IMR-90 (cell line): Measurements from ENCODE around the gene ATG2A. TPM values are rescaled to one million over a fixed set of nuclear protein-coding genes. Genes with fewer than 3 reads are reported as not detected.

ENCODE experiments used
- ATAC-seq: fragments of 200-7000 bp; cut with Tn5 transposase; 2 replicates; pipeline ENCODE4 v1.9.1; 2020; ENCODE audit warnings: low read depth, mild to moderate bottlenecking, moderate library complexity
- BruUV-seq: library from RNA; stranded (reverse); fragments of 400-500 nt; replicated peaks from 2 replicates; lab custom pipeline; 2021; lab: Mats Ljungman, UMichigan
- CTCF ChIA-PET: fragments of 300-600 bp; formaldehyde crosslinking; extraction: SDS; loops from one replicate; lab custom pipeline; 2021; ENCODE audit warnings: antibody characterized with exemption; lab: Yijun Ruan, JAX
- POLR2A ChIA-PET: fragments of 300-600 bp; sonication (Branson Sonifier 250); formaldehyde crosslinking; loops from one replicate; lab custom pipeline; 2022; ENCODE audit warnings: antibody characterized with exemption; ENCODE audit not compliant: unreplicated experiment; lab: Charles Lee
- DNase-seq: peaks from one replicate; pipeline ENCODE4 v3.0.0; 2013
- H2AFZ ChIP-seq: replicated peaks from 2 replicates; pipeline ENCODE3; 2013; ENCODE audit warnings: low read length, mild to moderate bottlenecking; ENCODE audit not compliant: poor library complexity
- H2AK5ac ChIP-seq: 2 replicates; pipeline ENCODE4 v1.6.1; 2013; ENCODE audit warnings: low read depth, low read length, inconsistent platforms
- H2AK9ac ChIP-seq: replicated peaks from 2 replicates; pipeline ENCODE3; 2013; ENCODE audit warnings: mild to moderate bottlenecking, low read depth, low read length, moderate library complexity; ENCODE audit not compliant: poor library complexity
- H2BK120ac ChIP-seq: 2 replicates; pipeline ENCODE4 v1.6.1; 2013; ENCODE audit warnings: low read depth, low read length, inconsistent platforms
- H2BK15ac ChIP-seq: 3 replicates; pipeline ENCODE4 v1.6.1; 2013; ENCODE audit warnings: low read depth, low read length, inconsistent platforms
- H2BK20ac ChIP-seq: 2 replicates; pipeline ENCODE4 v1.6.1; 2013; ENCODE audit warnings: low read depth, mild to moderate bottlenecking, inconsistent platforms, low read length, moderate library complexity
- H2BK5ac ChIP-seq: 2 replicates; pipeline ENCODE4 v1.6.1; 2013; ENCODE audit warnings: mild to moderate bottlenecking, low read depth, low read length, inconsistent platforms; ENCODE audit not compliant: poor library complexity, severe bottlenecking
- H3K14ac ChIP-seq: replicated peaks from 2 replicates; pipeline ENCODE4 v1.6.1; 2013; ENCODE audit warnings: low read depth, low read length, inconsistent platforms
- H3K18ac ChIP-seq: 2 replicates; pipeline ENCODE4 v1.6.1; 2013; ENCODE audit warnings: low read depth, low read length, control low read depth
- H3K23ac ChIP-seq: 2 replicates; pipeline ENCODE4 v1.6.1; 2013; ENCODE audit warnings: low read depth, low read length, inconsistent platforms
- H3K27ac ChIP-seq: 2 replicates; pipeline ENCODE4 v1.5.1; 2013; ENCODE audit warnings: mild to moderate bottlenecking, control low read depth, low read length; ENCODE audit not compliant: insufficient read depth
- H3K27me3 ChIP-seq: 2 replicates; pipeline ENCODE4 v1.6.1; 2013; ENCODE audit warnings: low read length; ENCODE audit not compliant: control insufficient read depth, insufficient read depth
- H3K36me3 ChIP-seq: 2 replicates; pipeline ENCODE4 v1.6.1; 2013; ENCODE audit warnings: low read length, mixed read lengths; ENCODE audit not compliant: control insufficient read depth, insufficient read depth
- H3K4ac ChIP-seq: 2 replicates; pipeline ENCODE4 v1.6.1; 2013; ENCODE audit warnings: low read depth, low read length, inconsistent platforms
- H3K4me1 ChIP-seq: 2 replicates; pipeline ENCODE4 v1.6.1; 2013; ENCODE audit warnings: low read length, mixed read lengths; ENCODE audit not compliant: control insufficient read depth, insufficient read depth
- H3K4me2 ChIP-seq: 2 replicates; pipeline ENCODE4 v1.6.1; 2013; ENCODE audit warnings: low read depth, mild to moderate bottlenecking, control low read depth, low read length, moderate library complexity
- H3K4me3 ChIP-seq: 2 replicates; pipeline ENCODE4 v1.5.1; 2013; ENCODE audit warnings: low read depth, mild to moderate bottlenecking, control low read depth, low read length, moderate library complexity; ENCODE audit not compliant: insufficient read depth
- H3K56ac ChIP-seq: 2 replicates; pipeline ENCODE4 v1.6.1; 2013; ENCODE audit warnings: low read length, inconsistent platforms; ENCODE audit not compliant: insufficient read depth; ENCODE audit errors: extremely low read depth
- H3K79me1 ChIP-seq, 2 experiments: 2 replicates each; pipeline ENCODE4 v1.6.1; 2013; ENCODE audit warnings: low read length in 2 of 2, inconsistent platforms in 1 of 2, low read depth in 1 of 2
- H3K9ac ChIP-seq: 2 replicates; pipeline ENCODE4 v1.6.1; 2013; ENCODE audit warnings: low read depth, low read length, control low read depth
- H3K9me1 ChIP-seq: 2 replicates; pipeline ENCODE4 v1.6.1; 2013; ENCODE audit warnings: low read length, inconsistent platforms; ENCODE audit not compliant: insufficient read depth
- H3K9me3 ChIP-seq: 2 replicates; pipeline ENCODE4 v1.6.1; 2013; ENCODE audit warnings: low read length; ENCODE audit not compliant: control insufficient read depth, insufficient read depth
- H4K20me1 ChIP-seq: 2 replicates; pipeline ENCODE4 v1.6.1; 2013; ENCODE audit warnings: low read length, inconsistent platforms; ENCODE audit not compliant: insufficient read depth
- H4K5ac ChIP-seq: 2 replicates; pipeline ENCODE4 v1.6.1; 2013; ENCODE audit warnings: mild to moderate bottlenecking, low read depth, low read length, control low read depth
- H4K8ac ChIP-seq, 2 experiments: 2 replicates each; pipeline ENCODE4 v1.6.1; 2013; ENCODE audit warnings: low read depth in 2 of 2, low read length in 2 of 2, control low read depth in 1 of 2, inconsistent platforms in 1 of 2
- H4K91ac ChIP-seq: 2 replicates; pipeline ENCODE4 v1.6.1; 2013; ENCODE audit warnings: low read depth, low read length, inconsistent platforms; ENCODE audit not compliant: insufficient read depth
- BHLHE40 ChIP-seq: fragments of 150-350 bp; IDR thresholded peaks from 2 replicates; pipeline ENCODE4 v1.6.1; 2016; ENCODE audit warnings: mild to moderate bottlenecking, low read depth, low read length
- CEBPB ChIP-seq: IDR thresholded peaks from 2 replicates; pipeline ENCODE4 v1.6.1; 2012; ENCODE audit warnings: low read depth, low read length, improper control_type of control experiment
- CHD1 ChIP-seq: IDR thresholded peaks from 2 replicates; pipeline ENCODE4 v1.6.1; 2012; ENCODE audit warnings: low read depth, low read length, improper control_type of control experiment
- FOS ChIP-seq: fragments of 150-350 bp; IDR thresholded peaks from 2 replicates; pipeline ENCODE4 v1.6.1; 2016; ENCODE audit warnings: low read depth, low read length
- MAFK ChIP-seq: IDR thresholded peaks from 2 replicates; pipeline ENCODE4 v1.6.1; 2012; ENCODE audit warnings: low read depth, low read length, improper control_type of control experiment
- MAZ ChIP-seq: IDR thresholded peaks from 2 replicates; pipeline ENCODE4 v1.6.1; 2012; ENCODE audit warnings: low read depth, mild to moderate bottlenecking, low read length, improper control_type of control experiment, moderate library complexity, borderline replicate concordance
- MXI1 ChIP-seq: IDR thresholded peaks from 2 replicates; pipeline ENCODE4 v1.6.1; 2012; ENCODE audit warnings: low read depth, mild to moderate bottlenecking, low read length, moderate library complexity, borderline replicate concordance
- NFE2L2 ChIP-seq: fragments of 150-350 bp; IDR thresholded peaks from 2 replicates; pipeline ENCODE4 v1.6.1; 2016; ENCODE audit warnings: low read depth, mild to moderate bottlenecking, low read length
- POLR2A ChIP-seq: IDR thresholded peaks from 2 replicates; pipeline ENCODE4 v1.6.1; 2012; ENCODE audit warnings: mild to moderate bottlenecking, low read depth, low read length
- RAD21 ChIP-seq: IDR thresholded peaks from 2 replicates; pipeline ENCODE4 v1.6.1; 2012; ENCODE audit warnings: low read length, improper control_type of control experiment
- RCOR1 ChIP-seq: IDR thresholded peaks from 2 replicates; pipeline ENCODE4 v1.6.1; 2012; ENCODE audit warnings: mild to moderate bottlenecking, low read length, improper control_type of control experiment; ENCODE audit not compliant: insufficient replicate concordance
- RFX5 ChIP-seq: IDR thresholded peaks from 2 replicates; pipeline ENCODE4 v1.8.0; 2012; ENCODE audit warnings: low read depth, mild to moderate bottlenecking, low read length, moderate library complexity
- SMC3 ChIP-seq: fragments of 150-350 bp; IDR thresholded peaks from 2 replicates; pipeline ENCODE4 v1.6.1; 2016; ENCODE audit warnings: low read depth, mild to moderate bottlenecking, antibody characterized with exemption, low read length, moderate library complexity
- WGBS, 2 experiments: methylation state at CpG; one replicate each; pipeline versions ENCODE4 v1.1.5 to v1.1.7; 2013; ENCODE audit warnings: missing lambda C conversion rate in 2 of 2; ENCODE audit not compliant: insufficient read length in 1 of 2; ENCODE audit errors: extremely low coverage in 2 of 2; 5-methylcytosine and 5-hydroxymethylcytosine counted together
- dilution Hi-C: fragments of 300-500 bp; cut with HindIII; formaldehyde crosslinking; loops from one replicate; pipeline ENCODE4 v1.14.3; 2018; ENCODE audit warnings: low sequenced_read_pairs; ENCODE audit not compliant: unreplicated experiment
- in situ Hi-C: fragments of 300-500 bp; cut with MboI; formaldehyde crosslinking; loops from 3 replicates; pipeline ENCODE4 v1.14.3; 2019; ENCODE audit warnings: low sequenced_read_pairs, inconsistent platforms, mixed read lengths
- intact Hi-C: fragments of 100-400 bp; cut with micrococcal nuclease; formaldehyde crosslinking; loops from 2 replicates; pipeline ENCODE4 v1.10.0; 2022
- polyA plus RNA-seq, 3 experiments: library from polyadenylated mRNA; depleted of rRNA; stranded (reverse); fragments of >200 nt; gene quantifications; 2 replicates each; pipeline ENCODE4 v1.2.3, GENCODE V29; 2012; ENCODE audit warnings: low replicate concordance in 1 of 3
- total RNA-seq: library from RNA; depleted of rRNA; stranded (reverse); fragments of >200 nt; gene quantifications from 2 replicates; pipeline ENCODE4 v1.2.3, GENCODE V29; 2012
- TF ChIP-seq, protein P1 (sequence below): fragments of 150-350 bp; IDR thresholded peaks from 2 replicates; pipeline ENCODE4 v1.6.1; 2016; ENCODE audit warnings: low read depth, mild to moderate bottlenecking, low read length, moderate library complexity, borderline replicate concordance
- TF ChIP-seq, protein P2 (sequence below): conservative IDR thresholded peaks from 2 replicates; pipeline ENCODE4 v1.5.1; 2012; ENCODE audit warnings: mild to moderate bottlenecking, low read depth, low read length, improper control_type of control experiment
- TF ChIP-seq, protein P3 (sequence below): fragments of 150-350 bp; IDR thresholded peaks from 2 replicates; pipeline ENCODE4 v1.6.1; 2017; ENCODE audit warnings: mild to moderate bottlenecking, antibody characterized with exemption, low read length, low read depth

ATG2A gene
- total and polyA plus RNA-seq, 2 of the 4 experiments (the other 2 are of a cell fraction) = 3.2 to 10.5 TPM

DNA sequence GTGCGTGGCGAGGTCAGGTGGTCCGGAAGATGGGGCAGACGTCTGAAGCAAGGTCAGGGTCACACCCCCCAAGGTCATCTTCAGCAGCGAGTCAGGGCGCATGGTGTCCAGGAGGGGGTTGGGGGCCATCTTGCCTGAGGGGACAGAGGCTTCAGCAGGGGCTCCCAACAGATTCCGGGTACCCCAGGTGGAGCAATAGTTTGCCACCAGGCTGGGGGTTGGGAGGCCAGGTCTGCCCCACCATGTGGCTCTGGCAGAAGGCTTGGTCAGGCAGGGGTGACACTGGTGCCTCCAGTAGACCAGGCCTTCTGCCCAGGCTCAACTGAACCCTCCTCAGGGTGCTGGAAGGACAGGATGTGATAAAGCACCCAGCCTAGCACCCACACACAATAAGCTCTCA, 5.9 kb downstream of the ATG2A start:
- no peak for ATAC-seq
- Histone ChIP-seq H3K9ac (no peak overlapping the region), H3K4me2 (no peak overlapping the region), H2BK120ac (no peak overlapping the region), H2BK15ac (no peak overlapping the region), H2AFZ (no peak overlapping the region), H2AK5ac (no peak overlapping the region), H3K4ac (no peak overlapping the region), H3K14ac (no peak overlapping the region), H3K9me3 (no peaks in the 10 kb centered on the region), H4K5ac (no peak overlapping the region), H4K8ac (no peak overlapping the region), H3K9me1 (no peaks in the 10 kb centered on the region), H2BK20ac (no peak overlapping the region), H2AK9ac (no peak overlapping the region), H3K27ac (no peak overlapping the region), H4K91ac (no peak overlapping the region), H3K23ac (no peak overlapping the region), H3K4me3 (no peak overlapping the region), H3K56ac (no peak overlapping the region), H3K79me1 (peaks cover 0 to 17% of the 10 kb centered on the region in 2 experiments; a peak in 2 of 4 replicates), H3K36me3 (peaks cover 61% of the 10 kb centered on the region), H3K27me3 (no peaks in the 10 kb centered on the region), H2BK5ac (no peak overlapping the region), H3K4me1 (peaks cover 4% of the 10 kb centered on the region), H3K18ac (no peak overlapping the region), H4K20me1 (no peaks in the 10 kb centered on the region; the same call in 1 of the 2 replicates)
- BruUV-seq = no TSS peak
- TF ChIP-seq, protein P1, sequence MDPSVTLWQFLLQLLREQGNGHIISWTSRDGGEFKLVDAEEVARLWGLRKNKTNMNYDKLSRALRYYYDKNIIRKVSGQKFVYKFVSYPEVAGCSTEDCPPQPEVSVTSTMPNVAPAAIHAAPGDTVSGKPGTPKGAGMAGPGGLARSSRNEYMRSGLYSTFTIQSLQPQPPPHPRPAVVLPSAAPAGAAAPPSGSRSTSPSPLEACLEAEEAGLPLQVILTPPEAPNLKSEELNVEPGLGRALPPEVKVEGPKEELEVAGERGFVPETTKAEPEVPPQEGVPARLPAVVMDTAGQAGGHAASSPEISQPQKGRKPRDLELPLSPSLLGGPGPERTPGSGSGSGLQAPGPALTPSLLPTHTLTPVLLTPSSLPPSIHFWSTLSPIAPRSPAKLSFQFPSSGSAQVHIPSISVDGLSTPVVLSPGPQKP = no peak
- TF ChIP-seq RAD21 (no peak), MAFK (no peak), BHLHE40 (no peak), CHD1 (no peak), RFX5 (no peak), POLR2A (no peak), MXI1 (no peak), NFE2L2 (no peak), RCOR1 (no peak), MAZ (no peak), CEBPB (no peak), FOS (no peak), SMC3 (no peak)
- TF ChIP-seq, protein P2, sequence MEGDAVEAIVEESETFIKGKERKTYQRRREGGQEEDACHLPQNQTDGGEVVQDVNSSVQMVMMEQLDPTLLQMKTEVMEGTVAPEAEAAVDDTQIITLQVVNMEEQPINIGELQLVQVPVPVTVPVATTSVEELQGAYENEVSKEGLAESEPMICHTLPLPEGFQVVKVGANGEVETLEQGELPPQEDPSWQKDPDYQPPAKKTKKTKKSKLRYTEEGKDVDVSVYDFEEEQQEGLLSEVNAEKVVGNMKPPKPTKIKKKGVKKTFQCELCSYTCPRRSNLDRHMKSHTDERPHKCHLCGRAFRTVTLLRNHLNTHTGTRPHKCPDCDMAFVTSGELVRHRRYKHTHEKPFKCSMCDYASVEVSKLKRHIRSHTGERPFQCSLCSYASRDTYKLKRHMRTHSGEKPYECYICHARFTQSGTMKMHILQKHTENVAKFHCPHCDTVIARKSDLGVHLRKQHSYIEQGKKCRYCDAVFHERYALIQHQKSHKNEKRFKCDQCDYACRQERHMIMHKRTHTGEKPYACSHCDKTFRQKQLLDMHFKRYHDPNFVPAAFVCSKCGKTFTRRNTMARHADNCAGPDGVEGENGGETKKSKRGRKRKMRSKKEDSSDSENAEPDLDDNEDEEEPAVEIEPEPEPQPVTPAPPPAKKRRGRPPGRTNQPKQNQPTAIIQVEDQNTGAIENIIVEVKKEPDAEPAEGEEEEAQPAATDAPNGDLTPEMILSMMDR = no peak
- TF ChIP-seq, protein P3, sequence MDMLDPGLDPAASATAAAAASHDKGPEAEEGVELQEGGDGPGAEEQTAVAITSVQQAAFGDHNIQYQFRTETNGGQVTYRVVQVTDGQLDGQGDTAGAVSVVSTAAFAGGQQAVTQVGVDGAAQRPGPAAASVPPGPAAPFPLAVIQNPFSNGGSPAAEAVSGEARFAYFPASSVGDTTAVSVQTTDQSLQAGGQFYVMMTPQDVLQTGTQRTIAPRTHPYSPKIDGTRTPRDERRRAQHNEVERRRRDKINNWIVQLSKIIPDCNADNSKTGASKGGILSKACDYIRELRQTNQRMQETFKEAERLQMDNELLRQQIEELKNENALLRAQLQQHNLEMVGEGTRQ = no peak
- DNase-seq = no peak
- in situ Hi-C loops = no loop called here
- WGBS, 2 experiments = 97% methylated on average over 5 of the region's 7 CpGs; no CpG with 5 or more reads in 1 of the 2 experiments
- dilution Hi-C loops = no loop called here
- ChIA-PET CTCF (no interaction called here), POLR2A (no interaction called here)
- intact Hi-C loops = no loop called here
